A172 (cell line): Measurements from ENCODE around the gene HSPBAP1. TPM values are rescaled to one million over a fixed set of nuclear protein-coding genes. Genes with fewer than 3 reads are reported as not detected.

Experiments
- total RNA-seq: library from RNA; depleted of rRNA; stranded (reverse); fragments of >200 nt; shearing (Covaris generic); gene quantifications from 2 replicates; pipeline ENCODE4 v1.2.3, GENCODE V29; 2014; rRNA removed

HSPBAP1 gene
- total RNA-seq, 1 experiment from 2014 or later: 14.6 TPM

Other genes with a start within 250 kb of the HSPBAP1 start
- gene PARP9, start 229.5 kb downstream of the HSPBAP1 start, total RNA-seq: 20.6 and 22.8 TPM in 2 replicates
- 26.1 and 26.3 TPM in 2 replicates for gene DTX3L, start 229.5 kb downstream of the HSPBAP1 start, total RNA-seq
- not detected in 2 replicates for gene PARP15, start 216.2 kb downstream of the HSPBAP1 start, total RNA-seq
- 20.4 and 22.6 TPM in 2 replicates for gene PARP14, start 113.0 kb downstream of the HSPBAP1 start, total RNA-seq
- gene SLC49A4, start 1.2 kb upstream of the HSPBAP1 start, total RNA-seq: 44.2 and 49.5 TPM in 2 replicates
- gene SEMA5B, start 233.9 kb upstream of the HSPBAP1 start, total RNA-seq: not detected in 2 replicates